ENCODE data around the gene AUTS2. TPM values are rescaled to one million over a fixed set of nuclear protein-coding genes. Genes with fewer than 3 reads are reported as not detected.
"Not testable (repeated sequence)": the region's sequence is repeated elsewhere in the genome, so short reads cannot be mapped to it uniquely, and the experiment has no call there.

AUTS2 gene
- total RNA-seq, 1 experiment from 2014 or later: 7.4 TPM

DNA sequence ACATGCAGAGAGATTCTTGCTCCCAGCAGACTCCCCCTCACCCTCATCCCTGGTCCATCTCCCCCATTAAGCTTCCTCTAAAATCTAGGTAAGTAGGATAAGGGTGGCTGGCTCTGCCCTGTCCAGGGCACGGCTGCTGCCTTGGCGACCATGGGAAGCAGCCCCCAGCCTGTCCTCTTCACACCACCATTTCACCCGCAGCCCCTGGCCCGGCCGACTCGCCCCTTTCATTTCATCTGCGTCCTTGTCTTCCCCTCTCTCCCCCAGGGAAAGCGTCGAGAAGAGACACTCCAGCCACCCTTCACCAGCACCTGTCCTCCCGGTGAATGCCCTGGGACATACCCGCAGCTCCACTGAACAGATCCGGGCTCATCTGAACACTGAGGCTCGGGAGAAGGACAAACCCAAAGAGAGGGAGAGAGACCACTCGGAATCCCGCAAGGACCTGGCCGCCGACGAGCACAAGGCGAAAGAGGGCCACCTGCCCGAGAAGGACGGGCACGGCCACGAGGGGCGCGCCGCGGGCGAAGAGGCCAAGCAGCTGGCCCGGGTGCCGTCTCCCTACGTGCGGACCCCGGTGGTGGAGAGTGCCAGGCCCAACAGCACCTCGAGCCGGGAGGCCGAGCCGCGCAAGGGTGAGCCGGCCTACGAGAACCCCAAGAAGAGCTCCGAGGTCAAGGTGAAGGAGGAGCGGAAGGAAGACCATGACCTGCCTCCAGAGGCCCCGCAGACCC lies 1191.4 kb downstream of the AUTS2 start:
- DNase-seq (ENCODE audit: extremely low read depth, low read depth): no peak

- no peak for DNase-seq (ENCODE audit: extremely low read depth, low read depth)
These were observed 1192.2 kb downstream of the AUTS2 start for GRCh38 chr7:70790215-70791073.

DNA sequence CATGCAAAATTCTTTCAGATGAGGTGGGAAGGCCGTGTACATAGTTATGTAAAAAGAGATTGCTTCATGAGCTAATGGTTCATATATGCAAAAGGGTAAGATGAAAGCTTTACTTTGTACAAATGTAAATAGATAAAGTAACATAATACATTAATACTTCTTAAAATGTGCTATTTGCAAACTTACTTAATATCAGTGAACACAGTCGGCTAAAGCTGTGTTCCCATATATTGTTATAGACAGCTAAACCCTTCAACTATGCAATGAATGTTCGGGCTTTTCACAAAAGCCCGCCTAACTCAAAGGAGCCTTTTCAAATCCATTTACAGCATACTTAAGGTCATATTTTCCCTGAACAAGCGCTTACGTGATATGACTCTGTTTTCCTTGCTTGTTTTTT lies 1193.1 kb downstream of the AUTS2 start:
- no peak for DNase-seq (ENCODE audit: extremely low read depth, low read depth)

GRCh38 chr7:70793060-70793459 lies 1194.8 kb downstream of the AUTS2 start:
- DNase-seq (ENCODE audit: extremely low read depth, low read depth): no peak

DNA sequence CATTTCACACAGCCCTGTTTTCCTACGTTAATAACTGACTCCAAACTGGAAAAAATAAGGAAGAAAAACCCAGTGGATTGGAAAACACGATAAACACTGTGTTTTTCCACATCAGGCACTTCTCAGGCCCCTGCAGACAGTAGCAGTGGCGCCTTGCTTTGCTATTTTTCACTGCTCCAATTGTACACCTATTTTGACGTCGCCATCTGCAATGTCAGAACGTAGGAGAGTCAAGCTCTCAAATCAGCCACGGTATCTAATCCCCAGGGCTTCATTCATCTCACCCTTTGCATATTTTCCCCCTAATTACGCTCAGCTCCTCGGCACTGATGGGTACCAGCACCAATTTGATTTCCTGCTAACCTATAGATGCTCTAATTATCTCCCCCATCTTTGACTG lies 1195.5 kb downstream of the AUTS2 start:
- no peak for DNase-seq (ENCODE audit: extremely low read depth, low read depth)

DNA sequence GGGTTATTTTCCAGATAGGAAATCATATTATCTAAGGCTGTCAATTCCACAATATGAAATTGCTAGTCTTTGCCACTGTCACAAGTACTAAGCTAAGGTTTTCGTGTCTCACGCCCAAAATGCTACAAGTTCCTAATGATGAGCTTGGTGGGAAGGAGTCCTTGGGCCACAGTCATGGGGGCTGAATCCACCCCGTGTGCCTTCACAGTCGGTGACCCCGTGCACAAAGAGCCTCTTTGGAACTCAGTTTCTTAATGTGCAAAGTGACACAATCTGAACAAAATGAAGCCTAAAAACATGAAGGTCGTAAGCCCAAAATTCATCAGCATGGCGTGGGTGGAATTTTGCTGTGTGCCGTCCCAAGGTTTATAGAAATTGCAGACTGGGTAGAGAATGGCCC lies 1196.7 kb downstream of the AUTS2 start:
- no peak for DNase-seq (ENCODE audit: extremely low read depth, low read depth)

DNA sequence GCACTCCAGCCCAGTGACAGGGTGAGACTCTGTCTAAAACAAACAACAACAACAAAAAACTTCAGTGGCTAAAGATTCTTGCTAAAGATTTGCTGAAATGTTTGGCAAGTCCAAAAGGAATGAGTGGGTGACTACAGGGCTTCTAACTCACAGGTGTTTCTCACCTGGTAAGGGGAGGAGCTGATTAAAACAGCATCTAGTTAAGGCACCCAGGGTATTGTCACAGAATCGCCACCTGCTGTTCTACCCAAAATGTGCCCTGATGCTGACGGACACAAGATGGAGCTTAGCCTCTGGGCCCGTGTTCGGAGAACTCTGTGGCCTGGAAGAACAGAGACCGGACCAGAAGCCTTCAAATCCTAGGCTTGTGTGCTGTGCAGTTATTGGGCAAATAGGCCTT lies 1197.7 kb downstream of the AUTS2 start:
- no peak for DNase-seq (ENCODE audit: extremely low read depth, low read depth)

DNA sequence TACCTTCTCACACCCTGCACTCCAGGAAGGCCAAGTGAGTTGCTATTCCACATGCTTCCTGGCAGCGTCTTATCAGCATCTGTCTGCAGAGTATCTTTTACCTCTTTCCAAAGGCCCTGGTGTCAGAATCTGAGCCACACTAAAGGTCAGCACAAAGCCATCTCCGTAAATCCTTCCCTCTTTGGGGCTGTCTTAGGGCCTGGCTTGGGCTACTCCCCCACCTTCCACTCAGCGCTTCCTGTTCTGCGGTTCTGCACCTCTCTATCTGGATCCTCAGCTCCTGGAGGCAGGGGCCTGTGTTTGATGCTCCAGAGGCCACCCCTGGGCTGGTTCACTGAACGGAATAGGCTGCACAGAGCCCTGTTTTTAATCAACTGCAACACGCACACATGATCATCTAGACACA lies 1198.8 kb downstream of the AUTS2 start:
- no peak for DNase-seq (ENCODE audit: extremely low read depth, low read depth)

DNA sequence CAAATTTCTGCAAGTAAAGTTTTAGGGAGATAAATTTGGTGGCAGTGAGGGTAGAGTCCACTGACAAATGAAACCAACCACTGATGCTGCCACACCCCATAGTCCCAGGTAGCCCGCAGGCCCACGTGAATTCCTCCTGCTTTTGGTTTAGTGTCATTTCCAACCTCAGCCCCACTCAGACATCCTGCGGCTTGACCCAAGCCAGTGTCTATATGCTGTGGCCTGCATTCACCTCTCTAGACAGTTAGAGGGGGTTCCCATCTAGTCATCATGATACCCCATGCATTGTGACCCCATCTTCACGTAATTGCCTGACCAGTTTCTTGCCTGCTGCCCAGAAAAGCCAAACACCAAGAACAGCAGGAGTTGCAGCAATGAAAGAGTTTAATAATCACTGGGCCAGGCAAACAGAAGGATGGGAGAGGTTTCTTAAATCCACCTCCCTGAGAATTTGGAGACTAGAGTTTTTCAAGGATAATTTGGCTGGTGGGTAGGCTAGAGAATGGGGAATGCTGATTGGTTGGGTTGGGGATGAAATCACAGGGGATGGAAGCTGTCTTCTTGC lies 1201.6 kb downstream of the AUTS2 start:
- no peak for DNase-seq (ENCODE audit: extremely low read depth, low read depth)

DNA sequence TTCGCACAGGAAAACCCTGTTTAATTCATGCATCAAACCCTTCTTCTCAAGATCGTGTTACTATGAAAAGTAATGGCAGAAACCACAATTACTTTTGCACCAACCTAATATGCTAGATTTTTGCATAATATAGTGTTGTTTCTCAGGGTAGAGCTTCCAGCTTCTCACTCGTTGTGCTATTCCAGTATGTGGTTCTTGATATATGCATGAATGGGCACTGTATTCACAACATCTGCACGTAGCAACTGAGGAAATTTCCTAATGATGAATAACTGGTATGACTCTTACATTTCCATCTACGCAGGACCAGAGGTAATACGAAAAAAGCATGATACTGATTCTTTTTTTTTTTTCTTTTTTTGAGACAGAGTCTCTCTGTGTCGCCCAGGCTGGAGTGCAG lies 1207.1 kb downstream of the AUTS2 start:
- DNase-seq (ENCODE audit: extremely low read depth, low read depth): no peak

DNA sequence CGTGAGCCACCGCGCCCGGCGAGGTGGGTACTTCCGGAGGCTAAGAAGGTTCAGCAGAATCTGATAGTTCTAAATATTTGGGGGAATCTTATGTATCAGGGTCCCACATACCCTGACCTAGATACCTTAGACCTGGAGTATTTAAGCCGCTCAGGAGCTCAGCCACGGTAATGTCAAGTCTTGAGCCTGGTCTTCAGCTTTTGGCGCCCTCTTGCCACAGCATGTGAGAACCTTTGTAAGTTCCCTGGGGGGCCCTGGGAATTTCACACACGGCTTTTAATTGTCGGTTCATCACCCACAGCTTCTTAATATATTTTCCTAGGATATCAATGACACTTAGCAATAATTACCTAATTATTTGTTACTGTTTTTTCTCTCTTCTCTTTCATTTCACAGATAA lies 1209.4 kb downstream of the AUTS2 start:
- DNase-seq (ENCODE audit: extremely low read depth, low read depth): no peak

- DNase-seq (ENCODE audit: extremely low read depth, low read depth): no peak
These were observed 1210.6 kb downstream of the AUTS2 start for GRCh38 chr7:70808876-70809275.

DNA sequence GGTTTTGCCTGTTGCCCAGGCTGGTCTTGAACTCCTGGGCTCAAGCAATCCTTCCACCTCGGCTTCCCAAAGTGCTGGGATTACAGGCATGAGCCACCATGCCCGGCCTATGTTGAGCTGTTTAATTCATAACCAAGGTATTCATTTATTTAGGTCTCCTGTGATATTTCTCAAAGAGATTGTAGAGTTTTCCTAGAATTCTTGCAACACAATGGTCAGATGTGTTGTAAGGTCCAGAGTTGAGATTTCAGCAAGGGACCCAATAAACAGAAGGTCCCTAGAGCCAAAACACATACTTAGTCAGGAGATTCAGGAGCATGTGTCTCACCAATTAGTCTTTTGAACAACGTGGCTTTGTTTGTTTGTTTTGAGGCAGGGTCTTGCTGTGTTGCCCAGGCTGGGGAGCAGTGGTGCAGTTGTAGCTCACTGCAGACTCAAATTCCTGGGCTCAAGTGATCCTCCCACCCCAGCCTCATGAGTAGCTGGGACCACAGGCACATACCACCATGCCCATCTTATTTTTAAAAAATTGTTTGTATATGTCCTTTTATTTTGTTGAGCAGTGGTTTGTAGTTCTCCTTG lies 1212.4 kb downstream of the AUTS2 start:
- DNase-seq (ENCODE audit: extremely low read depth, low read depth): no peak

GRCh38 chr7:70812511-70812910 lies 1214.2 kb downstream of the AUTS2 start:
- DNase-seq (ENCODE audit: extremely low read depth, low read depth): no peak

GRCh38 chr7:70822490-70822889 lies 1224.2 kb downstream of the AUTS2 start:
- DNase-seq (ENCODE audit: extremely low read depth, low read depth): not testable (repeated sequence)

- DNase-seq (ENCODE audit: extremely low read depth, low read depth): peak; percentile 56
These were observed 1231.2 kb downstream of the AUTS2 start for GRCh38 chr7:70829221-70830059.

GRCh38 chr7:70830060-70830395 lies 1231.8 kb downstream of the AUTS2 start:
- no peak for DNase-seq (ENCODE audit: extremely low read depth, low read depth)

- DNase-seq (ENCODE audit: extremely low read depth, low read depth): no peak
These were observed 1232.2 kb downstream of the AUTS2 start for GRCh38 chr7:70830426-70830825.

DNA sequence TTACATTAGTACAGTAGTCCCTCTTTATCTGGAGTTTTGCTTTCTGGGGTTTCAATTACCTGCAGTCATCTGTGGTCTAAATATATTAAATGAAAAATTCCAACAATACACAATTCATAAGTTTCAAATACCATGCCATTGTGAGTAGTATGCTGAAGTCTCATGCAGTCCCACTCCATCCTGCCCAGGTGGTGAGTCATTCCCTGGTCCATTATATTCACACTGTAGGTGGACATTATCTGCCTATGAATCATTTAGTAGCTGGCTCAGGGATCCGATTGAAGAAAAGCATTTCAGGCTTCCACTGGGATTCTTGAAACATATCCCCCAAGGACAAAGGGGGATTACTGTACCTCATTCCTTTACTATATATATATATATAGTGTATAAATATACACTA lies 1235.5 kb downstream of the AUTS2 start:
- DNase-seq (ENCODE audit: extremely low read depth, low read depth): no peak

DNA sequence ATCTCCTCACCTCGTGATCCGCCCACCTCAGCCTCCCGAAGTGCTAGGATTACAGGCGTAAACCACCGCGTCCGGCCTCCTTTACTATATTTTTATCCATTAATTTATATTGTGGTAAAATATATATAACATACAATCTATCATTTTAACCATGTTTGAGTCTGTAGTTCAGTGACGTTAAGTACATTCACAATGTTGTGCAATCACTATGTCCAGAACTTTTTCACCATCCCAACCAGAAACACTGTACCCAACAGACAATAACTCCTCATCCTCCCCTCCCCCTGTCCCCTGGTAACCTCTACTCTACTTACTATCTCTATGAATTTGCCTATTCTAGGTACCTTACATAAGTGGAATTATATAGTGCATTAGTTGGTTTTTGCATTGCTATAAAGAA lies 1236.1 kb downstream of the AUTS2 start:
- DNase-seq (ENCODE audit: extremely low read depth, low read depth): no peak

GRCh38 chr7:70835658-70836057 lies 1237.4 kb downstream of the AUTS2 start:
- no peak for DNase-seq (ENCODE audit: extremely low read depth, low read depth)

All from NCI-H460 (cell line).